Hepatocyte (in vitro differentiated cells): ENCODE measurements around the gene AKT1.

Experiments
- EZH2 ChIP-seq: fragments of 200-600 bp; sonication (generic); IDR thresholded peaks from 2 replicates; pipeline ENCODE4 v1.6.1; 2016; ENCODE audit warnings: antibody characterized with exemption, mild to moderate bottlenecking, borderline replicate concordance
- TF ChIP-seq, protein P1 (sequence below): fragments of 200-600 bp; sonication (generic); IDR thresholded peaks from 2 replicates; pipeline ENCODE4 v1.5.1; 2016; ENCODE audit warnings: antibody characterized with exemption, mild to moderate bottlenecking; ENCODE audit not compliant: poor library complexity

GRCh38 chr14:104844306-104845032 is 48.9 kb upstream of the AKT1 start:
- TF ChIP-seq, protein P1, sequence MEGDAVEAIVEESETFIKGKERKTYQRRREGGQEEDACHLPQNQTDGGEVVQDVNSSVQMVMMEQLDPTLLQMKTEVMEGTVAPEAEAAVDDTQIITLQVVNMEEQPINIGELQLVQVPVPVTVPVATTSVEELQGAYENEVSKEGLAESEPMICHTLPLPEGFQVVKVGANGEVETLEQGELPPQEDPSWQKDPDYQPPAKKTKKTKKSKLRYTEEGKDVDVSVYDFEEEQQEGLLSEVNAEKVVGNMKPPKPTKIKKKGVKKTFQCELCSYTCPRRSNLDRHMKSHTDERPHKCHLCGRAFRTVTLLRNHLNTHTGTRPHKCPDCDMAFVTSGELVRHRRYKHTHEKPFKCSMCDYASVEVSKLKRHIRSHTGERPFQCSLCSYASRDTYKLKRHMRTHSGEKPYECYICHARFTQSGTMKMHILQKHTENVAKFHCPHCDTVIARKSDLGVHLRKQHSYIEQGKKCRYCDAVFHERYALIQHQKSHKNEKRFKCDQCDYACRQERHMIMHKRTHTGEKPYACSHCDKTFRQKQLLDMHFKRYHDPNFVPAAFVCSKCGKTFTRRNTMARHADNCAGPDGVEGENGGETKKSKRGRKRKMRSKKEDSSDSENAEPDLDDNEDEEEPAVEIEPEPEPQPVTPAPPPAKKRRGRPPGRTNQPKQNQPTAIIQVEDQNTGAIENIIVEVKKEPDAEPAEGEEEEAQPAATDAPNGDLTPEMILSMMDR: no peak
- no peak for TF ChIP-seq EZH2
